GM11168 (cell line): Measurements from ENCODE around the gene RNF212.

ENCODE experiments used
- in situ Hi-C: fragments of 300-500 bp; cut with MboI; formaldehyde crosslinking; loops from one replicate; pipeline ENCODE4 v1.12.0; 2022; ENCODE audit warnings: low sequenced_read_pairs; ENCODE audit not compliant: unreplicated experiment

RNF212 gene

GRCh38 chr4:1040344-1041146 is 72.8 kb downstream of the RNF212 start:
- in situ Hi-C loops: no loop called here

GRCh38 chr4:1039493-1040343 is 73.6 kb downstream of the RNF212 start:
- in situ Hi-C loops: no loop called here

GRCh38 chr4:1038948-1039492 is 74.3 kb downstream of the RNF212 start:
- in situ Hi-C loops: no loop called here

- in situ Hi-C loops: no loop called here
Observed at GRCh38 chr4:1036976-1037810, 76.2 kb downstream of the RNF212 start.

GRCh38 chr4:1036095-1036494 is 77.3 kb downstream of the RNF212 start:
- in situ Hi-C loops: no loop called here

GRCh38 chr4:1035510-1035909 is 77.9 kb downstream of the RNF212 start:
- in situ Hi-C loops: no loop called here

- in situ Hi-C loops: no loop called here
Observed at GRCh38 chr4:1033840-1034551, 79.4 kb downstream of the RNF212 start.

GRCh38 chr4:1032861-1033260 is 80.5 kb downstream of the RNF212 start:
- in situ Hi-C loops: no loop called here

GRCh38 chr4:1031956-1032795 is 81.2 kb downstream of the RNF212 start:
- in situ Hi-C loops: no loop called here

GRCh38 chr4:1031346-1031745 is 82.0 kb downstream of the RNF212 start:
- in situ Hi-C loops: no loop called here

GRCh38 chr4:1030559-1030958 is 82.8 kb downstream of the RNF212 start:
- in situ Hi-C loops: no loop called here

GRCh38 chr4:1030031-1030430 is 83.3 kb downstream of the RNF212 start:
- in situ Hi-C loops: no loop called here

- in situ Hi-C loops: no loop called here
Observed at GRCh38 chr4:1029529-1029928, 83.8 kb downstream of the RNF212 start.

- in situ Hi-C loops: no loop called here
Observed at GRCh38 chr4:1028574-1029220, 84.7 kb downstream of the RNF212 start.

- in situ Hi-C loops: no loop called here
Observed at GRCh38 chr4:1027915-1028238, 85.5 kb downstream of the RNF212 start.

GRCh38 chr4:1027219-1027914 is 86.0 kb downstream of the RNF212 start:
- in situ Hi-C loops: no loop called here

GRCh38 chr4:1026115-1026514 is 87.2 kb downstream of the RNF212 start:
- in situ Hi-C loops: no loop called here
